Activated naive CD8-positive, alpha-beta T cell treated with anti-CD3 and anti-CD28 coated beads, Interleukin-2, amount 50 U/mL, for 16 hours (primary cell): Measurements from ENCODE around the gene DDAH2.

Experiments used
- DNase-seq: peaks from one replicate; pipeline ENCODE4 v3.0.0-alpha.2; 2020; ENCODE audit warnings: low read depth, low spot score

DDAH2 gene

GRCh38 chr6:31728767-31729514 is at the start of gene DDAH2:
TSS of gene DDAH2 (minus strand) at chr6:31729299. CDS start at chr6:31729161, 138 bp downstream.
- no peak for DNase-seq

GRCh38 chr6:31778193-31778592 is 49.1 kb upstream of the DDAH2 start:
- no peak for DNase-seq

GRCh38 chr6:31777667-31778050 is 48.6 kb upstream of the DDAH2 start:
- no peak for DNase-seq

- peak; percentile 21 for DNase-seq
Measured at GRCh38 chr6:31776989-31777666, 48.0 kb upstream of the DDAH2 start, which contains the start of gene VWA7. TSS of gene VWA7 (minus strand) at chr6:31777328. CDS start at chr6:31776779, 549 bp downstream.

GRCh38 chr6:31776485-31776988 is 47.4 kb upstream of the DDAH2 start:
- no peak for DNase-seq

GRCh38 chr6:31775633-31776484 is 46.8 kb upstream of the DDAH2 start:
- no peak for DNase-seq

GRCh38 chr6:31775184-31775583 is 46.1 kb upstream of the DDAH2 start:
- no peak for DNase-seq

- DNase-seq: no peak
Measured at GRCh38 chr6:31771992-31772358, 42.9 kb upstream of the DDAH2 start.

GRCh38 chr6:31770860-31771259 is 41.8 kb upstream of the DDAH2 start:
- no peak for DNase-seq

GRCh38 chr6:31769684-31770371 is 40.7 kb upstream of the DDAH2 start:
- DNase-seq: peak; percentile 52

GRCh38 chr6:31768363-31769257 is 39.5 kb upstream of the DDAH2 start:
- no peak for DNase-seq

- DNase-seq: no peak
Measured at GRCh38 chr6:31767096-31767645, 38.1 kb upstream of the DDAH2 start.

GRCh38 chr6:31765910-31766794 is 37.1 kb upstream of the DDAH2 start:
- DNase-seq: no peak

- no peak for DNase-seq
Measured at GRCh38 chr6:31765559-31765909, 36.4 kb upstream of the DDAH2 start.

GRCh38 chr6:31764198-31764597 is 35.1 kb upstream of the DDAH2 start:
- no peak for DNase-seq

GRCh38 chr6:31763619-31763940 is 34.5 kb upstream of the DDAH2 start:
- DNase-seq: no peak

- no peak for DNase-seq
Measured at GRCh38 chr6:31762878-31763618, 33.9 kb upstream of the DDAH2 start.

- DNase-seq: no peak
Measured at GRCh38 chr6:31762356-31762755, 33.3 kb upstream of the DDAH2 start, which contains the start of gene SAPCD1. TSS of gene SAPCD1 (plus strand) at chr6:31762656. CDS start at chr6:31763055, 399 bp downstream.
